ENCODE results near the gene DCDC1. TPM values are rescaled to one million over a fixed set of nuclear protein-coding genes. Genes with fewer than 3 reads are reported as not detected.

DCDC1 gene
- total RNA-seq, 1 donor from 2014 or later, result not detected

GRCh38 chr11:30816959-30817880 lies 552.3 kb downstream of the DCDC1 start:
- TF ChIP-seq POLR2A (IDR thresholded peaks at IDR 0.05) (no peak), CTCF (IDR thresholded peaks at IDR 0.05) (no peak), POLR2AphosphoS5 (IDR thresholded peaks at IDR 0.05; ENCODE audit: insufficient read depth in 1 of 2, low read depth in 1 of 2) (no peak)
- H3K27me3 ChIP-seq, result no peaks in the 10 kb centered on the region
- no peak overlapping the region for H3K4me3 ChIP-seq
- no peak overlapping the region for H3K27ac ChIP-seq
- H3K4me1 ChIP-seq, result no peaks in the 10 kb centered on the region
- H3K9me3 ChIP-seq, result no peaks in the 10 kb centered on the region
- intact Hi-C loops (cut with DNase I), result no loop called here
- no peak for DNase-seq (ENCODE audit: extremely low spot score in 2 of 2)
- H3K36me3 ChIP-seq, result no peaks in the 10 kb centered on the region

GRCh38 chr11:30815619-30816018 lies 553.9 kb downstream of the DCDC1 start:
- Histone ChIP-seq H3K27ac (no peak overlapping the region), H3K4me1 (no peaks in the 10 kb centered on the region), H3K9me3 (no peaks in the 10 kb centered on the region), H3K27me3 (no peaks in the 10 kb centered on the region), H3K4me3 (no peak overlapping the region), H3K36me3 (no peaks in the 10 kb centered on the region)
- intact Hi-C loops (cut with DNase I), result no loop called here
- no peak for TF ChIP-seq POLR2AphosphoS5 (IDR thresholded peaks at IDR 0.05; ENCODE audit: insufficient read depth in 1 of 2, low read depth in 1 of 2)
- TF ChIP-seq CTCF (IDR thresholded peaks at IDR 0.05), result no peak
- TF ChIP-seq POLR2A (IDR thresholded peaks at IDR 0.05), result no peak
- DNase-seq (ENCODE audit: extremely low spot score in 2 of 2), result no peak

GRCh38 chr11:30814737-30815136 lies 554.8 kb downstream of the DCDC1 start:
- DNase-seq (ENCODE audit: extremely low spot score in 2 of 2), result no peak
- TF ChIP-seq POLR2AphosphoS5 (IDR thresholded peaks at IDR 0.05; ENCODE audit: insufficient read depth in 1 of 2, low read depth in 1 of 2), result no peak
- TF ChIP-seq CTCF (IDR thresholded peaks at IDR 0.05), result no peak
- TF ChIP-seq POLR2A (IDR thresholded peaks at IDR 0.05), result no peak
- H3K36me3 ChIP-seq, result no peaks in the 10 kb centered on the region
- H3K4me1 ChIP-seq, result no peaks in the 10 kb centered on the region
- intact Hi-C loops (cut with DNase I), result no loop called here
- H3K4me3 ChIP-seq, result no peak overlapping the region
- H3K9me3 ChIP-seq, result no peaks in the 10 kb centered on the region
- H3K27me3 ChIP-seq, result no peaks in the 10 kb centered on the region
- no peak overlapping the region for H3K27ac ChIP-seq

Other genes with a start within 250 kb of the DCDC1 start
- gene DNAJC24, start 121 bp upstream of the DCDC1 start, total RNA-seq, result 11.0 TPM
- 11.3 TPM for gene IMMP1L, start 139.9 kb upstream of the DCDC1 start, total RNA-seq
- 23.3 TPM for gene ELP4, start 140.0 kb upstream of the DCDC1 start, total RNA-seq